HG03103 (cell line): ENCODE measurements around the gene EIF4E3.
A peak's percentile ranks its signal among the peaks of the same experiment; 100 is the strongest.

ENCODE experiments used
- ATAC-seq: cut with Tn5 transposase; IDR thresholded peaks from one replicate; pipeline ENCODE4 v1.9.1; 2021; ENCODE audit warnings: low read depth; ENCODE audit not compliant: unreplicated experiment

Gene EIF4E3

DNA sequence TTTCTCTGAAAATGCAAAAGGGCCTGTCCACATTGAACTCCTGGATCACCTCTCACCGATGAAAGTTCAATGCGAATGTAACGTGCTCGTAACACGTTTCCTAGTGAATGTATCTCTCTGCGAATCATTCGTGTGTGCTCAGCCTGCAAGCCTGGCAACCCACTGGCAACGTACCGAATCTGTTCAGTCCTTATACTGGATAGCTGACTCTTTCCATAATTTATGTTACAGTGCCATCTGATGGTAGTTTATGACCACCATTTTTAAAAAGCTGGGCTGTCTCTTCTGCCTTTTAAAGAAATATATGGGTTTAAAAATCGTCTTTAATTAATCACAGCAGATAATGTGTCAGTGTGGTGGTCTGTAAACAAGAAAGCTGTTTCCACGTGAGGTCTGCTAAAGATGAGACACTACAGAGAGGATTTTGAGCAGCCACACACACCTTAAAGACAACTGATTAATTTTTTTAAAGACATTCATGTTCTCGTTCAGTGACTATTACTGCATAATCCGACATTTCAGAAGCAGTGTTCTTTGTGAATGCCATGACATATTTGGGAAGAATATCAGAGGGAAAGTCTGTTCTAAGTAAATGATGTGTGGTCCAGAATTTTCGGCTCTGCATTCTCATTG is 72.3 kb downstream of the EIF4E3 start:
- no peak for ATAC-seq

DNA sequence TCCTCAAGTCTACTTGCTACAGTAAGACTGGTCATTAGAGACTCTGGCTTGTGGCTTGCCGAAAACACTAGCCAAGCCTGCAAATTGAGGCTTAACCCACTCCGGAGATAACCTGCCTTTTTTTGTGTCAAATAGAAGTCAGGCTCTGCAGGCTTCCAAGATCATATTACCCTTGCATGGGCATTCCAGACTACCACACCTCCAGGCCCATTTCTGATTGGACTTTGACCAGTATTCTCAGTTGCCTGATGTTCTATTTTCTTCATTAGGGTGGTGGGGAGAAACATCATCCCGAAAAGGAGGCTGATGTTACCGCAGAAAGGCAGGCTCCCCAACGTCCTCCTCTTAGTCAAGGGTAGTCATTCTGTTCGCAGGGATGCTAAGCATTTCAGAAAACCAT is 73.6 kb downstream of the EIF4E3 start:
- no peak for ATAC-seq

DNA sequence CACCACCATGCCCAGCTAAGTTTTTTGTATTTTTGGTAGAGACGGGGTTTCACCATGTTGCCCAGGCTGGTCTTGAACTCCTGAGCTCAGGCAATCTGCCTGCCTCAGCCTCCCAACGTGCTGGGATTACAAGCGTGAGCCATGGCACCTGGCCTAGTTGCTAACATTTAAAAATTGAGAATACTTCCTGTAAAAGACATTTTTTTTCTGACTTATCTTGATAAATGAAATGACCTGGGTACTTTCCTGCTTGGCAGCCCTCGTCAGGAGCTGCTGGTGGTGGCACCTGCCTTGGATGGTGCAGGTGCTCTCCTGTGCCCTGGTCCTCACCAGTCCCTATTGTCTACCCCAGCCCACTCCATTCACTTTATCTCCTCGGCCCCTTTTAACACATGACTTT is 74.8 kb downstream of the EIF4E3 start:
- ATAC-seq: no peak

DNA sequence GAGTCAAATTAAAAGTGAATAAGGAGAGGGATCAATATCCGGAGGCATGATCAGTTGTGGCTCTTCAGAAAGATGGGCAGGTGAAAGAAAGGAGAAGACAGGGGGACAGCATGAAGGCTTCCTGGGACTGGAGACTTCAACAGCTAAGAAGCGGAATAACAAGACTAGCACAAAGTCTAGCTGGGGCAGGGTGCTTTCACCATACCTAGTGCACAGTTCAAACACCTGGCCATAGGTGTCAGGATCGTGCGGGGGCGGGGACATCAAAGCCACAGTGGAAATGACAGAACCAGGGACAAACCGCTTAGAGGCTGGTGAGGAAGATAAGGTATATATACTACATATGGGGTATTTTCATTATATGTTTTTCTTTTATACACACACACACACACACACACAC is 75.4 kb downstream of the EIF4E3 start:
- no peak for ATAC-seq

DNA sequence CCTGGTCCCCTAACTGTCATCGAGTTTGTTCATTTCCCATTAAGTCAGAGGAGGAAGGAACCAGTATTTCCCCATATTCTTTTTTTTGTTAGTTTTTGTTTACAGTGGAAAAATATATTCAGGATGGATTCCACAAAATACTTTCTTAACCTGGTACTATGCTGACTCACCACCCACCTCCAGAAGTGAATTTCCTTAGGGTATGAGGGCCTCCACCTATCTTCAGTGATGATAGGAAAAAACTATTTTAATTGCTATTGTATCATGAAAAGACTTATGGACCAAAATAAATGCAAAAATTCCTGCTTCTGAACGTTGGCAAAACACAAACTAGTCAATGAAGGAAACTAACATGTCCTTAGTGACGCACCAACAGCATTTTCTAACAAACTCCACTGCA is 77.5 kb downstream of the EIF4E3 start:
- no peak for ATAC-seq

DNA sequence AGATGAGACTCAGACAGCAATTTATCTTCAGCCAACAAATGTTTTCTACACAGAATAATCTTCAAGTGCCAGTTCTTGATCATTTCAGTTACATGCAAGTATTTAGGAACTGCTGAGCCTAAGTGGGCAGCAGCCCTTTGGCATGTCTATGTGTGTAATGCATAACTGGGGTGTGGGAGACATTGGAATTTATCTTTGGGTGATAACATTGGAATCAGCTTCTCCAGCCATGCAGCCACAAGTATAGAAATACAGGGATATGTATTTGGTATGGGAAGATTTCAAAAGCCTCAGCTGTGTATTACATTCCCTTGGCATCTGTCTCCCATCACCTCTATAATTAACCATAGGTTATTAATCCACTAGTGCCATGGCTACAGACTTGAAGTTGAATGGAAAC is 78.2 kb downstream of the EIF4E3 start:
- ATAC-seq: no peak

DNA sequence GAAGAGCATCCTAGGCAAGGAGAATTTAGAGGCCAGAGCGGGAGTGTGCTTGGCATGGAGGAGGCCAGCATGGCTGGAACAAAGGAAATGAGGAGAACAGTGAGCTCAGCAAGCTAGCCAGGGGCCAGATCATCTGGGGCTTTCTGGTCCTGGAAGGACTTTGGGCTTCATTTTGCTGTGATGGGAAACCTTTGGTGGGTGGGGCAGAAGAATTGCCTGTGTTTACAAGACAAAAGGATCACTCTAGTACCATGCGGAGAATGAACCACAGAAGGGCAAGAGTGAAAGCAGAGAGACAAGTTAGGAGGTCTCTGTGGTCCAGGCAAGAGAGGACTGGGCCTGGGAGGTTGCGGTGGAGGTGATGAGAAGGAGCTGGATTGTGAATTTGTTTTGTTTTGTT is 80.1 kb downstream of the EIF4E3 start:
- no peak for ATAC-seq

DNA sequence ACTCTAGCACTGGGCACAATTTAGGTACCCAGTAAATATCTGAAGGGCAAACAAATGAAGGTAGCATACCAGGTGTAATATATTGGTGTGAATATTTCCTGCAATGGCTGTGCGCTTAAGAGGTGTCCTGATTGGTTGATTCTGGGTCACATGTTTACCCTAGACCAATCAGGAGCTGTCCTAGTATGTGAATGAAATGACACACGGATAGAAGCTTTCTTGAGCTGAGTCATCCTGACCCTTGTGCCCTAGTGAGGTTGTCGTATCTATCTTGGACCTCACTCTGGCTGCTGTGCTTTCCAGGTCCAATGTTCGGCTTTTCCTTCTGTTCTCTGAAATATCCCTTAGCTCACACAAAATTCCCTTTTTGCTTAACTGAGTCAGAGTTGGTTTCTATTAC is 83.5 kb downstream of the EIF4E3 start:
- ATAC-seq: peak; percentile 65

DNA sequence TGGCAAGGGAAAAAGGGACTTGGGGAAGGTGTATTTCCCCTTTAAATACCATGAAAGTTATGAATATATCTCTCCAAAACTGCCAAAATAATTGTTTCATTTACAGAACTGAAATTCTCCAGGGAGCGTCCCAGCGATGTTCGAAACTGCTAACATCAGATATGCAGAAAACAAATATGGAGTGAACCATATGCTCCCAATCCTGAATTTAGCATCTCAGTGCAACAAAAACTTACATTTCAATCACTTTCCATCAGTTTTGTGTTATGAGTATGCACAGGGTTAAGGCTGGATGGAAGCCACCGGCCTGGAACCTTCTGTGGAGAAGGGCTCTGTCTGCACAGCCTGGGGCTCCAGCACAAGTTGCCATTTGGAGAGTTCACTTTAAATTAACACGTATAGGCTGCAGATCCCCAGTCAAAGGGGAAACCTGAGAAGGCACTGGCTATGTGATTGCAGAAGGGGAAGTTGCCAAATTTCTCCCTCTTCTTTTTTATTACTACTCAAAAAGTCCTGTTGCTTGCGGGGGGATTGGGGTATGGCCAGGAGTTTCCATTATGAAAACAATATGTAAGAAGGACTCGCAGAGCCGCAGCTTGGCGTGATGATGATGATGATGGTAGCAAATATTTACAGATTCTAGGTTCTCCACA is 84.7 kb downstream of the EIF4E3 start:
- no peak for ATAC-seq

DNA sequence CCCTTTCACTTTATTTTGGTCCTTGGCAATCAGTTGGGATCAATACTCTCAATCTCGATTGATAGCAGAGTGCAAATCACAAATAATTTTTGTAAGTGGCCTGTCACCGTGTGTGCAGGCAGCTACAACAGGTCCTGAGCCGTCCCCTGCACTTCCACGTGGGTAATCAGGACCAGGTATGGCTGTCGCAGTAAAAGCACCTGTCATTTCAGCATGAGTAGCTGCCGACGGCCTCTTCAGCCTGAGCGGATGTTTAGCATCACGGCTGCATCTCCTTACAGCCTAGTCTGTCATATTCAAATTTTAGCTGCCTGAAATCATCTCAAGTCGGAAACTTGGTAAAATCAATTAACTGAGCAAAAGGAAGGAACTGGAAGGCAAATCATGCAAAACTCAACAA is 88.7 kb downstream of the EIF4E3 start:
- no peak for ATAC-seq

DNA sequence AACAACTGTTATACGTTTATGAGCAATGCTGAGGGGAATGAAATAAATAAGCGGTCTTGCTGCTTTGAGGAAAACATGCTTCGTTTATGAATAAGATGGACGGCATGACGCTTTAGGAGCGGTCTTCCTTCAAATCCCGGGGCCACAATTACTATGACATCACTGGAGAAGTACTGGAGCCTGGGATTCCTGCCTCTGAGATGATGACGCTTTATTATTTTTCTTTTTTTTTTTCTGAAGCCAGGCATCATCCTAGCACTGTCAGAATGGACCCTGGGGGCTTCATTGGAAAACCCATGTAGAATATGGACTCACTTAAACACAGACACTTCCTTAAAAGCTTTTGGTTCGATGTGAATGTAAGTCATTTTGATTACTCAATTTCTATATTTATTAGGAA is 89.2 kb downstream of the EIF4E3 start:
- ATAC-seq: no peak

DNA sequence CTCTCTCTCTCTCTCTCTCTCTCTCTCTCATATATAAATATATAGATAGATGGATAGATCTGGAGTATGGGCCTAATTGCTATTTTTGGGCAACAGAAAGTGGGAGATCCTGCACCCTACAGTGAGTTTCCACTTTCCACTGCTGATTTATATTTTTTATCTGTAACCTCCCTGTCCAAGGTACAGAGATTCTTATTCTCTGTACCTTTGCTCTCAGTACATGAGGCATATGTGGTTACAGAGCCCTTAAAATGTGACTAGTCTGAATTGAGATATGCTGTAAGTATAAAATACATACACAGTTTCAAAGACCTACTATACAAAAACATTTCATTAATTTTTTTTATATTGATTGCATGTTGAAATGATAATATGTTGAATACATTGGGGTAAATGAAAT is 90.5 kb downstream of the EIF4E3 start:
- ATAC-seq: no peak

DNA sequence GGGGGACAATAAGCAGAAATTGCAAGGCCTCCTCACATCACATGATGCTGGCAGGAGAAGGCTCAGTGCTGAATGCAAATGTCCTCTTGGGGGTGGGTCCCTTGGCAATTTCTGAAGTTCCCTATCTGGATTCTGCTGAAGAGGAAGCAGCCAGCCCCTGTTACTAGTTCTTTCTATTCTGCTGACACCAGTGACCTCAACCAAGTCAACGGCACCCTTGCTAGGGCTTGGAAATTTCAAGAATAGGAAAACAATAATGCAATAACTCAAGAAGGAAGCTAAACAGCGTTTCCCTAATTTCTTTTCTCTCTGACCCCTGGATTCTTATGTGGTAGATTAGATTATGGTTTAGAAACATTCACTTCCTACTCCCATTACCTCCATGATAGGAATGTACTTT is 95.5 kb downstream of the EIF4E3 start:
- ATAC-seq: no peak

DNA sequence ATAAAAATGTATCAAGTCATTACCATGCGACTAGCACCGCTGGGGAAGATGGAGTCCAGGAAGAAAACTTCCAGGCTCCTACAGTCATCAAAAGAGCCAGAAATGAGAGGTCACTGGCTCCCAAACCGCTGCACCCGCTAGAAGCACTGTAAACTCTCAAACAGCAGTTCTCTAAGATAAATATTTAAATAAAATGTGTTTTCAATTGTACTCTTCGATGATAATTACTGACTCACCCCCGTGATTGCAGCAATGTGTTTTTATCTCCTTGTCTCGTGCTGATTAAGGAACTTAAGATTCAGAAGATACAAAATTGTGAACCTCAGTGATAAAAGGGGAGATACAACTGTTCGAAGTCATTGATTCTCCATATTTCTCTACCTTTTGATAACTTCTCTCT is 95.9 kb downstream of the EIF4E3 start:
- no peak for ATAC-seq

DNA sequence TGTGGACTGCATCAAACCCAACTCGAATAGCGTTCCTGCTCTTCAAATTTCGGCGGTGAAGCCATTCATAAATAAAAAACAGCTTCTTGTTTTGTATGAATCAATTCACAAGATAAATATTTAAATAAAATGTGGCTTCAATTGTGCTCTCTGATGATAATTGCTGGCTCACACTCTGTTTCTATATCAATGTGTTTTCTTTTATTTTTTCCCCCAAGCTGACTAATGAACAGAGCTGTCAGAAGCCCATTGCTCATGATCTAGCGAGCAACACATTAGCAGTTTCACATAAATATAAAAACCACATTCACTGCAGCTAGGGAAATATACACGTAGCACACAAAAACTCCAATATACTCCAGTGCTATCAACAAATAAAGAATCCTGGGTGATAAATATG is 96.7 kb downstream of the EIF4E3 start:
- ATAC-seq: no peak

DNA sequence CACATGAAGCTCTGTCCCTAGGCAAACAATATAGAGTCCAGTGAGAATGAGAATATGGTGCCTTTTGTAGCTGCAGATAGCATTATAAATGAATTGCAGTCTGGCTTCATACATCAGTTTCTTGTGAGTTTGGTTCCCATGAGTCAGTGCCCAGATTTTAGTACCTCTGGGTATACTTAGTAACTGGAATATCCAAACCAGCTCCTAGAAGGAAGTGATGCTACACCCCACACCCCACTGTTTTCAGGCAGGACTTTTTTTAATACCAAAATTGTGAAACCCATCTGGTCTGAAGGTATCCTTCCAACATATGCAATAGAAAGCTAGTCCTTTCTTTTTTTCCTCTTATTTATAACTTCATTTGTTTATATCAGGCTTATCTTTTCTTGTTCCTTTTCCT is 99.5 kb downstream of the EIF4E3 start:
- ATAC-seq: no peak
